AG04450 (cell line): Measurements from ENCODE around the gene PHAF1. TPM values are rescaled to one million over a fixed set of nuclear protein-coding genes. Genes with fewer than 3 reads are reported as not detected.
A peak's percentile ranks its signal among the peaks of the same experiment; 100 is the strongest.

Source experiments
- CTCF ChIA-PET: fragments of 300-600, 350-600 bp; formaldehyde crosslinking; extraction: SDS; loops from one replicate; lab custom pipeline; 2022; ENCODE audit warnings: antibody characterized with exemption, inconsistent platforms; lab: Charles Lee
- POLR2A ChIA-PET: fragments of 350-600 bp; formaldehyde crosslinking; extraction: SDS; loops from one replicate; lab custom pipeline; 2021; ENCODE audit warnings: antibody characterized with exemption, inconsistent platforms; lab: Yijun Ruan, JAX
- DNase-seq: peaks from one replicate; pipeline ENCODE4 v3.0.0-alpha.2; 2011; ENCODE audit warnings: low read depth, low spot score
- H3K27ac ChIP-seq: one replicate; pipeline ENCODE4 v1.5.1; 2012; ENCODE audit warnings: low read depth, low read length, control low read depth
- H3K27me3 ChIP-seq: one replicate; pipeline ENCODE4 v1.6.0; 2012; ENCODE audit warnings: low read length; ENCODE audit not compliant: control insufficient read depth, insufficient read depth
- H3K4me3 ChIP-seq: 2 replicates; pipeline ENCODE4 v1.5.1; 2011; ENCODE audit warnings: mild to moderate bottlenecking, low read depth, low read length, control low read depth
- H3K9me3 ChIP-seq: 2 replicates; pipeline ENCODE4 v1.5.1; 2012; ENCODE audit warnings: low read length; ENCODE audit not compliant: control insufficient read depth, insufficient read depth
- polyA plus RNA-seq: library from polyadenylated mRNA; depleted of rRNA; stranded (reverse); fragments of >200 nt; gene quantifications from 2 replicates; pipeline ENCODE4 v1.2.3, GENCODE V29; 2011
- TF ChIP-seq, protein P1 (sequence below): IDR thresholded peaks from 2 replicates; pipeline ENCODE4 v1.5.1; 2011; ENCODE audit warnings: low read depth, low read length, control low read depth, inconsistent platforms

PHAF1 gene
- polyA plus RNA-seq, 1 experiment = 26.1 TPM

DNA sequence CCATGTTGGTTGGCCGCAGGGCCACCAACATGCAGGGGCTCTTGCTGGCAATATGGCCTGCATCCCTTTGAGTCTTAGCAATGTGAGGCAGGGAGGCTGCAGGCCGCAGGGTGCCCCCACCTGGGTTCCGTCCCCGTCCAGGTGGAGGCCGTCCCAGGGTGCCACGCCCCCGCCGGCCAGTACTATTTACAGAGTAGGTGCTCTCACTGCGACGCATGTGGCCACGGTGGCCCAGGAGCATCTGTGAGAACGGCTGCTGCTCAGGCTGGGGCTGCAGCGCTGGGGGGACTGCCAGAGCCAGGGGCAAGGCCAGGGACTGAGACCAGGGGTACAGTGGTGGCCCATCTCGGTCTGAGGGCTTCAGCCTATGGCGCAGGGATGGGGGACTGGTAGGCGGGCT, 70.4 kb downstream of the PHAF1 start:
- ChIA-PET POLR2A (interaction anchor here (1.1 kb wide), 1 partner anchor 334 kb away, joined by 3 read pairs; no protein-coding TSS in a partner anchor), CTCF (interaction anchor here (1.1 kb wide), 1 partner anchor 11 kb away, joined by 4 read pairs; no protein-coding TSS in a partner anchor)
- DNase-seq = no peak
- TF ChIP-seq, protein P1, sequence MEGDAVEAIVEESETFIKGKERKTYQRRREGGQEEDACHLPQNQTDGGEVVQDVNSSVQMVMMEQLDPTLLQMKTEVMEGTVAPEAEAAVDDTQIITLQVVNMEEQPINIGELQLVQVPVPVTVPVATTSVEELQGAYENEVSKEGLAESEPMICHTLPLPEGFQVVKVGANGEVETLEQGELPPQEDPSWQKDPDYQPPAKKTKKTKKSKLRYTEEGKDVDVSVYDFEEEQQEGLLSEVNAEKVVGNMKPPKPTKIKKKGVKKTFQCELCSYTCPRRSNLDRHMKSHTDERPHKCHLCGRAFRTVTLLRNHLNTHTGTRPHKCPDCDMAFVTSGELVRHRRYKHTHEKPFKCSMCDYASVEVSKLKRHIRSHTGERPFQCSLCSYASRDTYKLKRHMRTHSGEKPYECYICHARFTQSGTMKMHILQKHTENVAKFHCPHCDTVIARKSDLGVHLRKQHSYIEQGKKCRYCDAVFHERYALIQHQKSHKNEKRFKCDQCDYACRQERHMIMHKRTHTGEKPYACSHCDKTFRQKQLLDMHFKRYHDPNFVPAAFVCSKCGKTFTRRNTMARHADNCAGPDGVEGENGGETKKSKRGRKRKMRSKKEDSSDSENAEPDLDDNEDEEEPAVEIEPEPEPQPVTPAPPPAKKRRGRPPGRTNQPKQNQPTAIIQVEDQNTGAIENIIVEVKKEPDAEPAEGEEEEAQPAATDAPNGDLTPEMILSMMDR = no peak
- H3K27ac ChIP-seq = no peak overlapping the region
- no peaks in the 10 kb centered on the region for H3K27me3 ChIP-seq
- H3K9me3 ChIP-seq = no peaks in the 10 kb centered on the region; the same call in 1 of the 2 replicates
- H3K4me3 ChIP-seq = no peak overlapping the region

DNA sequence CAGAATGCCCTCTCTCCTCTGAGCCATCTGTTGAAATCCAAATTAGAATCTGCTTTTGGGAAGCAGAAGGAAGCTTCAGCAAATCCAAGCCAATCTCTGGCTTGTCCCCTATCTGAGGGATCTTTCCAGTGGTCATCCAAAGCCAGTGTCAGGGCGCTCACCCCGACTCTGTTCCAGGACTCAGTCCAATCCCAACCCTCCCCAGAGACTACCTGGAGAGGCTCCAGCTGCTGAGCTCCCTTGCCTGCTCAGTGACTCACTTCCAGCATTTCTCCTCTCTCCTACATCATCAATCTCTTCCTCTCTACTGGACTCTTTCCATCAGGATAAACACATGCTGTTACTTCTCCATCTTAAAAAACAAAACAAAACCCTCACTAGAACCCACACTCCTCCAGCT, 71.6 kb downstream of the PHAF1 start:
- TF ChIP-seq, protein P1 = no peak
- peak overlapping the region; percentile 33 for H3K27ac ChIP-seq
- H3K4me3 ChIP-seq = peak overlapping the region; percentile 20
- no peaks in the 10 kb centered on the region; the same call in 1 of the 2 replicates for H3K9me3 ChIP-seq
- ChIA-PET CTCF (interaction anchor here (1.0 kb wide), 1 partner anchor 26 kb away, joined by 4 read pairs; no protein-coding TSS in a partner anchor), POLR2A (interaction anchor here (0.7 to 1.2 kb wide), 3 partner anchors 11 to 31 kb away, joined by 4 to 6 read pairs (median 6); partner anchors contain the start of genes B3GNT9 and NOL3)
- DNase-seq = peak; percentile 79
- H3K27me3 ChIP-seq = no peaks in the 10 kb centered on the region

DNA sequence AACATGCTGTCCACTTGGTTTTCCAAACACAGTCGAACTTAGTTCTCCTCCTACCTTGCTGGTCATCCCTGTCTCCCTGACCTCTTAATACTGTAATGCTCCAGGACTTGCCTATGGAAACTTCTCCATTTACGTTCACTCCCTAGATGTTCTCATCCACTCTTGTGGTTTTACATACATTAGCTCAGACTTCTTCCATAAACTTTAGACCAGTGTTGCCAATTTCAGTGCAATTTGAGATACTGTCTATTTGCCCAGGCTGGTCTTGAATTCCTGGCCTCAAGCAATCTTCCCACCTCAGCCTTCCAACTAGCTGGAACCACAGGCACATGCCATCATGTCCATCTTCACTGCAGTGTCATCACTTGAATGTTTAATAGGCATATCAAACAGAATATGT, 72.5 kb downstream of the PHAF1 start:
- no peaks in the 10 kb centered on the region; the same call in 1 of the 2 replicates for H3K9me3 ChIP-seq
- ChIA-PET CTCF (interaction anchor here (1.1 to 2.1 kb wide), 2 partner anchors 27 to 221 kb away, joined by 4 to 16 read pairs; partner anchors contain the start of gene CES3), POLR2A (interaction anchor here (0.7 to 1.4 kb wide), 2 partner anchors 13 to 17 kb away, joined by 3 to 10 read pairs; no protein-coding TSS in a partner anchor)
- no peak overlapping the region for H3K27ac ChIP-seq
- TF ChIP-seq, protein P1 = no peak
- peak overlapping the region; percentile 71 for H3K4me3 ChIP-seq
- no peak for DNase-seq
- no peaks in the 10 kb centered on the region for H3K27me3 ChIP-seq

DNA sequence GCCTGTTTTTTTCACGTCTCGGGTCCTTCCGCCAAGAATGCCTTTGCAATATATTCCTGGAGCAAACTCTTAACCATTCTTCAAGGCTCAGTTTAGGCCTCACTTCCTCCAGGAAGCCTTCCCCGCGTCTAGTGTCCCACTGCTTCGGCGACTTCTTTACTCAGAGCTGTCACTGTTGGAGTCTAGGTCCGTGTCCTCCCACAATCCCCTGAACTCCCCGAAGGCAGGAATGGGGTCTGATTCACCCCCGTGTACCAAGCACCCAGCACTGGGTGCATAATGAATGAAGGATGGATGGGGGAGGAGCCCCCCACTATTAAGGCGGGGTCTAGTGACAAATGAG, 73.5 kb downstream of the PHAF1 start:
- ChIA-PET POLR2A (interaction anchor here (0.6 to 1.4 kb wide), 2 partner anchors 14 to 82 kb away, joined by 6 to 10 read pairs; no protein-coding TSS in a partner anchor), CTCF (interaction anchor here (0.5 to 2.1 kb wide), 4 partner anchors 28 to 222 kb away, joined by 3 to 16 read pairs (median 4); partner anchors contain the start of gene CES3)
- no peaks in the 10 kb centered on the region; the same call in 1 of the 2 replicates for H3K9me3 ChIP-seq

More for the DNA sequence above, 73.5 kb downstream of the PHAF1 start:
- TF ChIP-seq, protein P1 = no peak
- peak overlapping the region; percentile 88 for H3K27ac ChIP-seq
- H3K4me3 ChIP-seq = peak overlapping the region; percentile 71
- DNase-seq = no peak
- no peaks in the 10 kb centered on the region for H3K27me3 ChIP-seq
